Measurements from ENCODE around the gene EXOC3.
"Not testable (repeated sequence)": the region's sequence is repeated elsewhere in the genome, so short reads cannot be mapped to it uniquely, and the experiment has no call there.

DNA sequence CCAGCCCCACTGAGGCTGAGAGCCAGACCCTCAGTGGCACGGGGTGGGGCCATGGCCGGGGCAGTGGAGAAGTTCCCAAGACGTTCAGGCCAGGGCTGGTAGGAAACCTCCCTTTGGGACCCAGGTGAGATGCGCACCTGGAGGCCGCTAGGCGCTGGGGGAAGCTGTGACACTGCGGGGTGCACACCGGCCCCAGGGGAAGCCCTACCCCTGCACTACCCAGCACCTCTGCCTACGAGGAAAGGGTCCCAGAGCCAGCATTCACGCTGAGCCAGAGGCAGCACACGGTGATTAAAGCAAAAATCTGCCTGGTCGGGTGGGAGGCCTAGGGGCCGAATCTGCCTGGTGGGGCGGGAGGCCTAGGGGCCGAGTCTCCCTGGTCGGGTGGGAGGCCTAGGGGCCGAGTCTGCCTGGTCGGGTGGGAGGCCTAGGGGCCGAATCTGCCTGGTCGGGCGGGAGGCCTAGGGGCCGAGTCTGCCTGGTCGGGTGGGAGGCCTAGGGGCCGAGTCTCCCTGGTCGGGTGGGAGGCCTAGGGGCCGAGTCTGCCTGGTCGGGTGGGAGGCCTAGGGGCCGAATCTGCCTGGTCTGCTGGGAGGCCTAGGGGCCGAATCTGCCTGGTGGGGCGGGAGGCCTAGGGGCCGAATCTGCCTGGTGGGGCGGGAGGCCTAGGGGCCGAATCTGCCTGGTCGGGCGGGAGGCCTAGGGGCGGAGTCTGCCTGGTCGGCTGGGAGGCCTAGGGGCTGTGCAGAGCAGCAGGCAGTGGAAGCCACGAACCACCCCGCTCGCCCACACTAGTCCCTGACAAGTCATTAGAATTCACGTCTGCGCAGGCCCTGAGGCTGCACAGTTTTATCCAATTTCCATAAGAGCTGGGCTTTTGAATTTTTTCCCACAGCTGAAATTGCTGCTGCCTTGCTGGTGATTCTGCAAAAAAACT, 27.7 kb upstream of the EXOC3 start:
- TF ChIP-seq CTCF (IDR thresholded peaks at IDR 0.05); POLR2AphosphoS5 (IDR thresholded peaks at IDR 0.05; ENCODE audit: low read depth, low read length); SIN3A (IDR thresholded peaks at IDR 0.05; ENCODE audit: borderline replicate concordance, insufficient read depth, low read depth, low read length): not testable (repeated sequence)
